ENCODE data around the gene ARSB. TPM values are rescaled to one million over a fixed set of nuclear protein-coding genes. Genes with fewer than 3 reads are reported as not detected.

The ARSB gene
- 21.3 and 32.7 TPM in 2 replicates for total RNA-seq (ENCODE audit: low replicate concordance)

- peak within 1 kb of the TSS; percentile 80 for H3K4me3 ChIP-seq (ENCODE audit: low read depth, low read length)
- DNase-seq (ENCODE audit: low read depth) = no peak
- TF ChIP-seq CTCF (IDR thresholded peaks at IDR 0.05; ENCODE audit: insufficient read depth, low read length) = no peak
Measured at GRCh38 chr5:78985116-78985724, at the start of gene ARSB. ARSB (minus strand) TSS chr5:78985310; CDS start chr5:78985248, 62 bp downstream.

DNA sequence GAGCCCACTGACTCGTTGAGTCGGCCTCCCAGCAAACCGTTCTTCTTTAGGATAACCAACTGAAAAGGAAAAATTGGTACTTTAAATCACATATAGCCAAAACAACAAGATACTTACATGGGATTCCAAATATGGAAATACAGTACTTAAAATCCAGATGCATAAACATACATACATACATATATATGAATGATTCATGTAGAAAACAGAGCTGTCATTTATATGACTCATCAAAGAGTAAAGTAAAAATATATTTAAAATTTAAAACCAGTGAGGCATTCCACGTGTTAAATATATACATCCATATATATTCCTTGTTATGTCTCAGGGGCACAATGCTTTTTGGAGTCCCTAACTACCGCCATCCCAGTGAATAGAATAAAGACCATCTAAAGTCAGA is 47.7 kb upstream of the ARSB start:
- no peak for DNase-seq (ENCODE audit: low read depth)
- TF ChIP-seq CTCF (IDR thresholded peaks at IDR 0.05; ENCODE audit: insufficient read depth, low read length) = no peak
- H3K4me3 ChIP-seq (ENCODE audit: low read depth, low read length) = no peak overlapping the region

DNA sequence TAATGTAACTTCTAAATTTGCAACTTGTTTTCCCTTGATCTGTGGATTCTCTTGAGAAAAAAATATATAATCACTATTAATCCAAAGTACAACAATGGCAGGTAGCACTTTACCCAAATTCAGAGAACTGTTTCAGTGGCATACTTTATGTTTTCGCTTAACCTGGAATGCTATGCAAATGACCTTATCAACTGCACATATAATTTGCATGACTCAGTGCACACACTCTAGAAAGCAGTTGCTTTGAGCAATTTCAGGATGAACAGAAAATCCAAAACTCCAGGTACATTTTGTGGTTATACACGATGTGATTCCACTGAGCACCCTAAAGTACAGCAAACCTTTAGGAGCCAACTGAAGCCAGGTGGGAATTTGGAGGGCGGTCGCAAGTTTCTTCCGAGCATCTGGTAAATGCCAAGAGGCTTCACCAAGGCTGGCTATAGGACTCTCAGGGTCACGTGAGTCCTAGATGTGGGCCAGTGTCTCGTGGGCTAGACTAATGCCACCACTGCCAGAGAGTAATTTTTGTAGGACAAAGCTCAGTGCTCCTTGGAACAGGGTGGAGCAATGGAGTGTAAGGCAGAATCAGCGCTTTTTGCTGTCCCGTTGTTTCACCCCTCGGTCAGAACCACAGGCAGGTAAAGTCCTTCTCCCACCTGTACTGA is 47.1 kb upstream of the ARSB start:
- H3K4me3 ChIP-seq (ENCODE audit: low read depth, low read length) = no peak overlapping the region
- no peak for TF ChIP-seq CTCF (IDR thresholded peaks at IDR 0.05; ENCODE audit: insufficient read depth, low read length)
- DNase-seq (ENCODE audit: low read depth) = no peak

- TF ChIP-seq CTCF (IDR thresholded peaks at IDR 0.05; ENCODE audit: insufficient read depth, low read length) = no peak
- no peak for DNase-seq (ENCODE audit: low read depth)
- no peak overlapping the region for H3K4me3 ChIP-seq (ENCODE audit: low read depth, low read length)
Measured at GRCh38 chr5:79031485-79031867, 46.4 kb upstream of the ARSB start.

- TF ChIP-seq CTCF (IDR thresholded peaks at IDR 0.05; ENCODE audit: insufficient read depth, low read length) = no peak
- DNase-seq (ENCODE audit: low read depth) = no peak
- no peak overlapping the region for H3K4me3 ChIP-seq (ENCODE audit: low read depth, low read length)
Measured at GRCh38 chr5:79030663-79031484, 45.8 kb upstream of the ARSB start.

GRCh38 chr5:79025054-79025472 is 40.0 kb upstream of the ARSB start:
- peak; percentile 78 for DNase-seq (ENCODE audit: low read depth)
- peak overlapping the region; percentile 58 for H3K4me3 ChIP-seq (ENCODE audit: low read depth, low read length)
- TF ChIP-seq CTCF (IDR thresholded peaks at IDR 0.05; ENCODE audit: insufficient read depth, low read length) = peak; percentile 97
